GM12878 (cell line): ENCODE data around the gene FUBP1. TPM values are rescaled to one million over a fixed set of nuclear protein-coding genes. Genes with fewer than 3 reads are reported as not detected.

ENCODE experiments used
- BRCA1 ChIP-seq: IDR thresholded peaks from 2 replicates; pipeline ENCODE4 v1.6.1; 2011; ENCODE audit warnings: low read depth, low read length, improper control_type of control experiment
- CBX3 ChIP-seq: fragments of 200-600 bp; sonication (generic); IDR thresholded peaks from 2 replicates; pipeline ENCODE4 v1.6.1; 2016; ENCODE audit warnings: low read depth, borderline replicate concordance
- CBX5 ChIP-seq: sonication (generic); IDR thresholded peaks from 2 replicates; pipeline ENCODE4 v1.6.1; 2016; ENCODE audit warnings: low read depth, moderate library complexity, mild to moderate bottlenecking, inconsistent platforms
- CEBPZ ChIP-seq: fragments of 150-350 bp; IDR thresholded peaks from 2 replicates; pipeline ENCODE4 v1.6.1; 2016; ENCODE audit warnings: low read depth, low read length
- CHD2 ChIP-seq: IDR thresholded peaks from 2 replicates; pipeline ENCODE4 v1.6.1; 2011; ENCODE audit warnings: low read depth, low read length, improper control_type of control experiment, borderline replicate concordance
- EED ChIP-seq: sonication (generic); IDR thresholded peaks from 2 replicates; pipeline ENCODE4 v1.6.1; 2016; ENCODE audit warnings: antibody characterized with exemption, low read depth
- FOS ChIP-seq: IDR thresholded peaks from 3 replicates; pipeline ENCODE4 v1.6.1; 2011; ENCODE audit warnings: borderline replicate concordance; ENCODE audit not compliant: insufficient read length; ENCODE audit errors: extremely low read depth
- HCFC1 ChIP-seq: fragments of 150-350 bp; IDR thresholded peaks from 2 replicates; pipeline ENCODE4 v1.6.1; 2014; ENCODE audit warnings: low read length
- POU2F2 ChIP-seq: IDR thresholded peaks from 3 replicates; pipeline ENCODE4 v1.6.1; 2011; ENCODE audit warnings: low read depth, mild to moderate bottlenecking, low read length, borderline replicate concordance
- RELA ChIP-seq: fragments of 450-650 bp; IDR thresholded peaks from 2 replicates; pipeline ENCODE4 v1.8.0; 2014; ENCODE audit warnings: borderline replicate concordance; ENCODE audit not compliant: partially characterized antibody
- SPI1 ChIP-seq: IDR thresholded peaks from 2 replicates; pipeline ENCODE4 v1.6.1; 2011; ENCODE audit warnings: low read depth, mild to moderate bottlenecking, low read length, moderate library complexity, borderline replicate concordance; ENCODE audit not compliant: insufficient read depth
- STAT1 ChIP-seq: fragments of 450-650 bp; conservative IDR thresholded peaks from 2 replicates; pipeline ENCODE4 v1.6.1; 2014; ENCODE audit warnings: antibody characterized with exemption, mild to moderate bottlenecking
- ZNF207 ChIP-seq: fragments of 450-650 bp; IDR thresholded peaks from 2 replicates; pipeline ENCODE4 v1.6.1; 2014; ENCODE audit warnings: antibody characterized with exemption, mild to moderate bottlenecking, borderline replicate concordance
- ZNF592 ChIP-seq: fragments of 450-650 bp; IDR thresholded peaks from 2 replicates; pipeline ENCODE4 v1.6.1; 2017; ENCODE audit warnings: mild to moderate bottlenecking, moderate library complexity
- polyA plus RNA-seq, 11 experiments: library from polyadenylated mRNA; depleted of rRNA in 4 of 11; unstranded in 6 of 11; stranded (reverse) in 5 of 11; fragments of >200 nt; fragmentation: Nextera tagmentation in 4 of 11; fragmentation: Illumina TruSeq in 1 of 11; extraction: Ambion mirVana in 4 of 11; extraction: Trizol in 1 of 11; gene quantifications; 1 replicate in 1 of 11; 2 replicates in 10 of 11; pipeline versions ENCODE4 v1.2.1 to v1.2.3, GENCODE V29; 2011 to 2016; ENCODE audit warnings: inconsistent platforms in 2 of 11, missing spikeins in 2 of 11, low read depth in 1 of 11
- total RNA-seq, 4 experiments: library from RNA; depleted of rRNA in 3 of 4; stranded (reverse); fragments of >200 nt in 3 of 4; fragmentation: Illumina TruSeq in 1 of 4; extraction: Trizol in 1 of 4; gene quantifications; 2 replicates each; pipeline versions ENCODE4 v1.2.1 to v1.2.3, GENCODE V29; 2013 to 2021
- TF ChIP-seq, protein P1 (sequence below): IDR thresholded peaks from 2 replicates; pipeline ENCODE4 v1.6.1; 2012; ENCODE audit warnings: low read length, inconsistent platforms
- TF ChIP-seq, protein P2 (sequence below): fragments of 450-650 bp; IDR thresholded peaks from 2 replicates; pipeline ENCODE4 v1.6.1; 2017; ENCODE audit warnings: antibody characterized with exemption, mild to moderate bottlenecking, moderate library complexity

Gene FUBP1
- total and polyA plus RNA-seq, 10 of the 15 experiments (the other 5 are each of a cell fraction or from before 2014, with no cell fraction given), result 110 to 343 (median 191) TPM

- TF ChIP-seq ZNF592, result no peak
- TF ChIP-seq HCFC1, result peak; percentile 32; the same call in 1 of the 2 replicates
- TF ChIP-seq CBX5, result no peak
- peak; percentile 45; the same call in 1 of the 2 replicates for TF ChIP-seq SPI1
- TF ChIP-seq STAT1, result 0 out of 2 replicates have a peak, but pooled peaks have one; percentile 37
- peak; percentile 80; the same call in 2 of the 3 replicates for TF ChIP-seq POU2F2
- TF ChIP-seq CEBPZ, result no peak
- peak; percentile 60 for TF ChIP-seq RELA
- peak; percentile 35; the same call in 1 of the 2 replicates for TF ChIP-seq EED
- 0 out of 2 replicates have a peak, but pooled peaks have one; percentile 33 for TF ChIP-seq ZNF207
- TF ChIP-seq CHD2, result peak; percentile 98
- TF ChIP-seq, protein P1, sequence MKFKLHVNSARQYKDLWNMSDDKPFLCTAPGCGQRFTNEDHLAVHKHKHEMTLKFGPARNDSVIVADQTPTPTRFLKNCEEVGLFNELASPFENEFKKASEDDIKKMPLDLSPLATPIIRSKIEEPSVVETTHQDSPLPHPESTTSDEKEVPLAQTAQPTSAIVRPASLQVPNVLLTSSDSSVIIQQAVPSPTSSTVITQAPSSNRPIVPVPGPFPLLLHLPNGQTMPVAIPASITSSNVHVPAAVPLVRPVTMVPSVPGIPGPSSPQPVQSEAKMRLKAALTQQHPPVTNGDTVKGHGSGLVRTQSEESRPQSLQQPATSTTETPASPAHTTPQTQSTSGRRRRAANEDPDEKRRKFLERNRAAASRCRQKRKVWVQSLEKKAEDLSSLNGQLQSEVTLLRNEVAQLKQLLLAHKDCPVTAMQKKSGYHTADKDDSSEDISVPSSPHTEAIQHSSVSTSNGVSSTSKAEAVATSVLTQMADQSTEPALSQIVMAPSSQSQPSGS, result peak; percentile 13; the same call in 1 of the 2 replicates
- peak; percentile 87 for TF ChIP-seq BRCA1
- no peak for TF ChIP-seq FOS
- TF ChIP-seq, protein P2, sequence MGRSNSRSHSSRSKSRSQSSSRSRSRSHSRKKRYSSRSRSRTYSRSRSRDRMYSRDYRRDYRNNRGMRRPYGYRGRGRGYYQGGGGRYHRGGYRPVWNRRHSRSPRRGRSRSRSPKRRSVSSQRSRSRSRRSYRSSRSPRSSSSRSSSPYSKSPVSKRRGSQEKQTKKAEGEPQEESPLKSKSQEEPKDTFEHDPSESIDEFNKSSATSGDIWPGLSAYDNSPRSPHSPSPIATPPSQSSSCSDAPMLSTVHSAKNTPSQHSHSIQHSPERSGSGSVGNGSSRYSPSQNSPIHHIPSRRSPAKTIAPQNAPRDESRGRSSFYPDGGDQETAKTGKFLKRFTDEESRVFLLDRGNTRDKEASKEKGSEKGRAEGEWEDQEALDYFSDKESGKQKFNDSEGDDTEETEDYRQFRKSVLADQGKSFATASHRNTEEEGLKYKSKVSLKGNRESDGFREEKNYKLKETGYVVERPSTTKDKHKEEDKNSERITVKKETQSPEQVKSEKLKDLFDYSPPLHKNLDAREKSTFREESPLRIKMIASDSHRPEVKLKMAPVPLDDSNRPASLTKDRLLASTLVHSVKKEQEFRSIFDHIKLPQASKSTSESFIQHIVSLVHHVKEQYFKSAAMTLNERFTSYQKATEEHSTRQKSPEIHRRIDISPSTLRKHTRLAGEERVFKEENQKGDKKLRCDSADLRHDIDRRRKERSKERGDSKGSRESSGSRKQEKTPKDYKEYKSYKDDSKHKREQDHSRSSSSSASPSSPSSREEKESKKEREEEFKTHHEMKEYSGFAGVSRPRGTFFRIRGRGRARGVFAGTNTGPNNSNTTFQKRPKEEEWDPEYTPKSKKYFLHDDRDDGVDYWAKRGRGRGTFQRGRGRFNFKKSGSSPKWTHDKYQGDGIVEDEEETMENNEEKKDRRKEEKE, result no peak
- TF ChIP-seq CBX3, result no peak
Measured at GRCh38 chr1:77978969-77979876, at the start of gene FUBP1 (continued).
